Astrocyte (in vitro differentiated cells and primary cell): ENCODE data around the gene MAP2.
"Not testable (repeated sequence)": the region's sequence is repeated elsewhere in the genome, so short reads cannot be mapped to it uniquely, and the experiment has no call there.

Experiments used
- CTCF ChIP-seq: IDR thresholded peaks from 2 replicates; pipeline ENCODE4 v1.5.1; 2011; ENCODE audit warnings: low read depth, mild to moderate bottlenecking, inconsistent platforms, low read length, moderate library complexity; ENCODE audit not compliant: insufficient read depth
- EZH2 ChIP-seq: IDR thresholded peaks from 2 replicates; pipeline ENCODE4 v1.6.1; 2012; ENCODE audit warnings: mild to moderate bottlenecking, low read length, inconsistent platforms; ENCODE audit not compliant: insufficient read depth

GRCh38 chr2:209598227-209598626 is 174.4 kb downstream of the MAP2 start:
- TF ChIP-seq CTCF, EZH2: not testable (repeated sequence)
